Measurements from ENCODE around the gene HBP1. TPM values are rescaled to one million over a fixed set of nuclear protein-coding genes. Genes with fewer than 3 reads are reported as not detected.

The HBP1 gene
- total and polyA plus RNA-seq, 2 of the 13 experiments (the other 11 are each of a cell fraction or from before 2014, with no cell fraction given), result 22.9 to 44.1 TPM

GRCh38 chr7:107173691-107174406, 5.0 kb downstream of the HBP1 start:
- Histone ChIP-seq H4K20me1 (ENCODE audit: insufficient read depth, low read length) (peaks cover 69% of the 10 kb centered on the region), H3K79me2 (ENCODE audit: insufficient read depth, low read length) (peaks cover 78% of the 10 kb centered on the region), H3K27me3 (ENCODE audit: control insufficient read depth in 1 of 2, insufficient read depth in 2 of 2, low read length in 2 of 2) (no peaks in the 10 kb centered on the region), H3K36me3 (replicated peaks in 1 of 2; ENCODE audit: control insufficient read depth in 1 of 2, insufficient read depth in 2 of 2, low read length in 2 of 2) (0 out of 5 replicates have a peak, but pooled peaks cover 0 to 7% of the 10 kb centered on the region in 2 experiments), H2AFZ (ENCODE audit: low read length) (no peak overlapping the region), H3K4me1 (ENCODE audit: insufficient read depth, low read length) (peaks cover 7% of the 10 kb centered on the region), H3K4me2 (ENCODE audit: low read depth, low read length) (no peak overlapping the region), H3K9me3 (ENCODE audit: low read length) (no peaks in the 10 kb centered on the region), H3K4me3 (replicated peaks in 1 of 3; ENCODE audit: insufficient read depth in 1 of 3, low read depth in 2 of 3, low read length in 3 of 3) (no peak overlapping the region), H3K9ac (ENCODE audit: insufficient read depth, low read depth, low read length) (no peak overlapping the region), H3K27ac (ENCODE audit: extremely low read length, insufficient read depth, low read length) (no peak overlapping the region)
- 92% methylated on average over 4 of the region's 4 CpGs for WGBS (ENCODE audit: low lambda C conversion rate)
- TF ChIP-seq ZFP41 (CRISPR knock-in tag; IDR thresholded peaks at IDR 0.05; ENCODE audit: borderline replicate concordance), result no peak
- ATAC-seq (no peak), DNase-seq (ENCODE audit: low spot score) (no peak), FAIRE-seq (no peak)
- ChIA-PET CTCF (ENCODE audit: low intra/inter-chr PET ratio, low total read pairs) (no interaction called here), POLR2A (no interaction called here)
- intact Hi-C loops (cut with micrococcal nuclease; ENCODE audit: unreplicated experiment) (no loop called here), in situ Hi-C loops (cut with HindIII; ENCODE audit: extremely low pct_ligation_motif_present, low pct_unique_long_range_greater_than_20kb) (no loop called here)
- BruUV-seq (replicated peaks), result no TSS peak

GRCh38 chr7:107179326-107180164, 10.7 kb downstream of the HBP1 start:
- ATAC-seq, result no peak
- in situ Hi-C loops (cut with HindIII; ENCODE audit: extremely low pct_ligation_motif_present, low pct_unique_long_range_greater_than_20kb) (no loop called here), intact Hi-C loops (cut with micrococcal nuclease; ENCODE audit: unreplicated experiment) (no loop called here)
- no peak overlapping the region for H3K27ac ChIP-seq (ENCODE audit: extremely low read length, insufficient read depth, low read length)
- CTCF ChIA-PET (ENCODE audit: low intra/inter-chr PET ratio, low total read pairs), result no interaction called here
- H2AFZ ChIP-seq (ENCODE audit: low read length), result no peak overlapping the region
- BruUV-seq (replicated peaks), result no TSS peak
- H3K27me3 ChIP-seq (ENCODE audit: control insufficient read depth in 1 of 2, insufficient read depth in 2 of 2, low read length in 2 of 2), result no peaks in the 10 kb centered on the region
- no peak overlapping the region for H3K9ac ChIP-seq (ENCODE audit: insufficient read depth, low read depth, low read length)
- peaks cover 6 to 37% of the 10 kb centered on the region in 2 experiments for H3K36me3 ChIP-seq (replicated peaks in 1 of 2; ENCODE audit: control insufficient read depth in 1 of 2, insufficient read depth in 2 of 2, low read length in 2 of 2)
- 97% methylated on average over 14 of the region's 14 CpGs for WGBS (ENCODE audit: low lambda C conversion rate)
- DNase-seq (ENCODE audit: low spot score), result no peak
- FAIRE-seq, result no peak
- H3K4me2 ChIP-seq (ENCODE audit: low read depth, low read length), result no peak overlapping the region
- POLR2A ChIA-PET, result interaction anchor here (3.9 kb wide), 1 partner anchor 11 kb away, joined by 24 read pairs; the partner anchor contains the start of gene HBP1
- H4K20me1 ChIP-seq (ENCODE audit: insufficient read depth, low read length), result peaks cover 35% of the 10 kb centered on the region
- no peak overlapping the region for H3K4me3 ChIP-seq (replicated peaks in 1 of 3; ENCODE audit: insufficient read depth in 1 of 3, low read depth in 2 of 3, low read length in 3 of 3)
- H3K4me1 ChIP-seq (ENCODE audit: insufficient read depth, low read length), result peaks cover 14% of the 10 kb centered on the region
- H3K9me3 ChIP-seq (ENCODE audit: low read length), result no peaks in the 10 kb centered on the region
- TF ChIP-seq ZNF12 (CRISPR knock-in tag; IDR thresholded peaks at IDR 0.05) (no peak), ADNP (CRISPR knock-in tag; IDR thresholded peaks at IDR 0.05) (no peak), KDM5B (CRISPR knock-in tag; IDR thresholded peaks at IDR 0.05; ENCODE audit: borderline replicate concordance) (no peak), BRD4 (CRISPR knock-in tag; IDR thresholded peaks at IDR 0.05) (no peak), TBX3 (IDR thresholded peaks at IDR 0.05; ENCODE audit: borderline replicate concordance) (no peak), ZHX1 (CRISPR knock-in tag; IDR thresholded peaks at IDR 0.05; ENCODE audit: low read depth) (no peak), NCOA5 (CRISPR knock-in tag; IDR thresholded peaks at IDR 0.05) (no peak), GPN1 (CRISPR knock-in tag; IDR thresholded peaks at IDR 0.05; ENCODE audit: borderline replicate concordance) (no peak), CSRNP2 (CRISPR knock-in tag; conservative IDR thresholded peaks at IDR 0.05; ENCODE audit: low read depth) (no peak)
- H3K79me2 ChIP-seq (ENCODE audit: insufficient read depth, low read length), result peaks cover 46% of the 10 kb centered on the region

All from HepG2 (cell line).